ENCODE data around the gene WDR37.

GRCh38 chr10:1130995-1131790 lies 75.0 kb downstream of the WDR37 start:
- TF ChIP-seq CTCF (IDR thresholded peaks at IDR 0.05) (no peak), JUN (CRISPR knock-in tag; IDR thresholded peaks at IDR 0.05) (no peak), ZNF423 (CRISPR knock-in tag; IDR thresholded peaks at IDR 0.05) (no peak), FOXP4 (CRISPR knock-in tag; IDR thresholded peaks at IDR 0.05) (no peak), E2F1 (CRISPR knock-in tag; IDR thresholded peaks at IDR 0.05) (no peak)

Data from WTC11 (cell line).